ENCODE measurements around the gene RNF112. TPM values are rescaled to one million over a fixed set of nuclear protein-coding genes. Genes with fewer than 3 reads are reported as not detected.

RNF112 gene
- total RNA-seq, 1 donor from 2014 or later, result 0.67 TPM

DNA sequence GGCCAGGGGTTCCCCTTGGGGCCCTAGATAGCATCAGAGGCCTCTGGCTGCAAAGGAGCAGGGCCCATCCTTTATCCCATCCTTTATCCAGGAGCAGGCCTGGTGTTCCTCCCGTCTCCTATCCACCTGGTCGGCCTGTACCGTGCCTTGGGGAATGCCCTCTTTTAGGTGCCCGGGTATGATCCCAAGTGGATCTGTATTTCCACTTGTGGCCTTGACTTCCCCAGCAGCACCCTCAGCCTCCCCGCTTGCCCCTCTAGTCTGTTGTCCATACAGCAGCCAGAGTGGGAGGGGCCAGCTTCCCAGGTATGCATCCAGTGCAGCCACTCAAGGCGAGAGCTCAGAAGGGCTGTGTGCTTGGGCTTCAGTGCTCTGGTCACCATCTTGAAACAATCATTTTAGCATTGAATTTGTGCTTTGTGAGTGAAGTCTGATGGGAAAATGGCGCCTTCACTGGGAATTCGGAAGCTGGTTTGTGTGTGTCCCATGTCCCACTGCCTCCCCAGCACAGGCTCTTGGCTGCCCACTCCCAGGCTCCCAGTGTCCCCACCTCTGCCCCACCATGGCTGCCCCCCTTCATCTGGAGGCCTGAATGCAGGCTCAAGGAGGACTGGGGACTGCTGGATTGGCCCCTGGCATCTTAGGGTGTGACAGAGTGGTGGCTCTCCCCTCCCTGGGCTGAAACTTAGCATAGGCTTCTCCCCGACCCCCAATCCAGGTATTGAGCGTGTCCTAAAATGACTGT is 3.3 kb upstream of the RNF112 start:
- DNase-seq (ENCODE audit: low spot score), result no peak
- H3K4me1 Mint-ChIP-seq (ENCODE audit: low read depth), result peaks cover 17% of the 10 kb centered on the region
- TF ChIP-seq, protein P1, sequence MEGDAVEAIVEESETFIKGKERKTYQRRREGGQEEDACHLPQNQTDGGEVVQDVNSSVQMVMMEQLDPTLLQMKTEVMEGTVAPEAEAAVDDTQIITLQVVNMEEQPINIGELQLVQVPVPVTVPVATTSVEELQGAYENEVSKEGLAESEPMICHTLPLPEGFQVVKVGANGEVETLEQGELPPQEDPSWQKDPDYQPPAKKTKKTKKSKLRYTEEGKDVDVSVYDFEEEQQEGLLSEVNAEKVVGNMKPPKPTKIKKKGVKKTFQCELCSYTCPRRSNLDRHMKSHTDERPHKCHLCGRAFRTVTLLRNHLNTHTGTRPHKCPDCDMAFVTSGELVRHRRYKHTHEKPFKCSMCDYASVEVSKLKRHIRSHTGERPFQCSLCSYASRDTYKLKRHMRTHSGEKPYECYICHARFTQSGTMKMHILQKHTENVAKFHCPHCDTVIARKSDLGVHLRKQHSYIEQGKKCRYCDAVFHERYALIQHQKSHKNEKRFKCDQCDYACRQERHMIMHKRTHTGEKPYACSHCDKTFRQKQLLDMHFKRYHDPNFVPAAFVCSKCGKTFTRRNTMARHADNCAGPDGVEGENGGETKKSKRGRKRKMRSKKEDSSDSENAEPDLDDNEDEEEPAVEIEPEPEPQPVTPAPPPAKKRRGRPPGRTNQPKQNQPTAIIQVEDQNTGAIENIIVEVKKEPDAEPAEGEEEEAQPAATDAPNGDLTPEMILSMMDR (IDR thresholded peaks at IDR 0.05), result no peak
- no peaks in the 10 kb centered on the region for H3K36me3 Mint-ChIP-seq (ENCODE audit: low read depth)
- H3K9me3 Mint-ChIP-seq (ENCODE audit: low read depth), result no peaks in the 10 kb centered on the region
- no peak overlapping the region for H3K27ac Mint-ChIP-seq (ENCODE audit: unreplicated experiment)
- no peaks in the 10 kb centered on the region for H3K27me3 Mint-ChIP-seq (ENCODE audit: low read depth)
- no peak overlapping the region for H3K4me3 Mint-ChIP-seq (ENCODE audit: unreplicated experiment)

DNA sequence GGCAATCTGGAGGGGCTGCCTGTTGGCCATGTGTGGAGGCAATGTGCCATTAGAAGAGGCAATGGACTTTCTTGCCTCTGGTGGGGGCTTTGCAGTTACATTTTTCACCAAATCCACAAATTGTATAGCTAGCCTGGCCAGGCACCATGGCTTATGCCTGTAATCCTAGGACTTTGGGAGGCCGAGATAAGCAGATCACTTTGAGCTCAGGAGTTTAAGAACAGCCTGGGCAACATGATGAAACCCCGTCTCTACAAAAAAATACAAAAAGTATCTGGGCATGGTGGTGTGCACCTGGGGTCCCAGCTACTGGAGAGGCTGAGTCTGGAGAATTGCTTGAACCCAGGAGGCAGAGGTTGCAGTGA is 2.7 kb upstream of the RNF112 start:
- Mint-ChIP-seq H3K4me1 (ENCODE audit: low read depth) (peaks cover 17% of the 10 kb centered on the region), H3K9me3 (ENCODE audit: low read depth) (no peaks in the 10 kb centered on the region), H3K4me3 (ENCODE audit: unreplicated experiment) (no peak overlapping the region), H3K27me3 (ENCODE audit: low read depth) (no peaks in the 10 kb centered on the region), H3K36me3 (ENCODE audit: low read depth) (no peaks in the 10 kb centered on the region), H3K27ac (ENCODE audit: unreplicated experiment) (no peak overlapping the region)
- TF ChIP-seq, protein P1 (IDR thresholded peaks at IDR 0.05), result no peak
- DNase-seq (ENCODE audit: low spot score), result no peak

DNA sequence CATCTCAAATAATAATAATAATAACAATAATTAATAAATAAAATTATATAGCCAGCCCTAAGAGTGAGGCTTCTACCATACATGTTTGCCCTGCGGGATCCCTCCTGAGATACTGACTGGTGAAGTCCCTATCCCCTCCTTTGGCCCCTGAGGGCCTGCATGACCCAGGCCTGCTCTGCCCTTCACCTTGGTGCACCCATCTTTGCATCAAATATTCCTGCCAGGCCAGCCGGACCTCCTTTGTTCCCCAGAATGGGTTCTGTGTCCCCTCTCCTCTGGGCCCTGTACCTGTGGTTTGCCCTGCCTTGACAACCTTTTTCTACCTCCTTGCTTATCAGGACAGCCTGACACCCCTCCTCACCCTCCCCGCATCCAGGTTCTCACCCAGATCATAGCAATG is 2.0 kb upstream of the RNF112 start:
- Mint-ChIP-seq H3K4me1 (ENCODE audit: low read depth) (peaks cover 17% of the 10 kb centered on the region), H3K27ac (ENCODE audit: unreplicated experiment) (no peak overlapping the region), H3K4me3 (ENCODE audit: unreplicated experiment) (no peak overlapping the region), H3K27me3 (ENCODE audit: low read depth) (no peaks in the 10 kb centered on the region), H3K9me3 (ENCODE audit: low read depth) (no peaks in the 10 kb centered on the region), H3K36me3 (ENCODE audit: low read depth) (no peaks in the 10 kb centered on the region)
- TF ChIP-seq, protein P1 (IDR thresholded peaks at IDR 0.05), result no peak
- DNase-seq (ENCODE audit: low spot score), result no peak

DNA sequence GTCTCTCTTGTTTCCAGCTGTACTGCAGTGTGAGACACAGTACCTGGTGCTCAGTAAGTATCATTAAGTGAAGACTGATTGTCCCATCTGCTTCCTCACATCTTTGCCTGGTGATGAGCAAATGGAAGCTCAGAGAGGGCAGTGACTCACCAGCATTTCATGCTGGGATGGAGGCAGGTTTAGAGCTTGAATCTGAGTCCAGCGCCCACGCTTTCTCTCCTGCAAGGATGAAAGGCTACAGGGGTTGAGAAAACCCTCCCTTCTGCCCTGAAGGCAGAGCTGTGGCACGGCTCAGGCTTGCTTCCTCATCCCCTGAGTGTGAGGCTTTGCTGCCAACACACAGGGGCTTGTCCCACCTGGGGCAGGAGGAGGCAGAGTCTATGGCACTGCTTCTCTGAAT is 1.5 kb upstream of the RNF112 start:
- Mint-ChIP-seq H3K9me3 (ENCODE audit: low read depth) (no peaks in the 10 kb centered on the region), H3K4me1 (ENCODE audit: low read depth) (peaks cover 17% of the 10 kb centered on the region), H3K27ac (ENCODE audit: unreplicated experiment) (no peak overlapping the region), H3K36me3 (ENCODE audit: low read depth) (no peaks in the 10 kb centered on the region), H3K4me3 (ENCODE audit: unreplicated experiment) (no peak overlapping the region), H3K27me3 (ENCODE audit: low read depth) (no peaks in the 10 kb centered on the region)
- no peak for DNase-seq (ENCODE audit: low spot score)
- TF ChIP-seq, protein P1 (IDR thresholded peaks at IDR 0.05), result no peak

DNA sequence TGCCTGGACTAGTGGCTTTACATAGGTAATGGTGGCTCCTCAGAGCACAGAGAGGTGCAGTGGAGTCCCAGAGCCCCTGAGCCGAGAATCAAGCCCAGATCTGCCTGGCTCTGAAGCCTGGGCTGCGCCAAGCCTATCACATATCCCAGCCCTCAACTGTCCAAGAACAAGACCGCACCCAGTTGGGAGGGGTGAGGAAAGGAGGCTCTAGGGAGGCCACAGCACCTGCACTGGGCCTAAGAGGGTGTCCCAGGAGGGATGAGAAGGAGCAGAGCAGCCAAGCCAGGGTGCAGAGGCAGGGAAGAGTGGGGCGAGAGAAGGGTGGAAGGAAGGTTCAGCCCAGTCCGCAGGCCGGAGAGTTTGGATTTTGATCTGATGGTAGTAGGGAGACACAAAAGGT is 941 bp upstream of the RNF112 start:
- Mint-ChIP-seq H3K36me3 (ENCODE audit: low read depth) (no peaks in the 10 kb centered on the region), H3K9me3 (ENCODE audit: low read depth) (no peaks in the 10 kb centered on the region), H3K4me3 (ENCODE audit: unreplicated experiment) (no peak overlapping the region), H3K4me1 (ENCODE audit: low read depth) (peaks cover 17% of the 10 kb centered on the region), H3K27me3 (ENCODE audit: low read depth) (no peaks in the 10 kb centered on the region), H3K27ac (ENCODE audit: unreplicated experiment) (no peak overlapping the region)
- TF ChIP-seq, protein P1 (IDR thresholded peaks at IDR 0.05), result no peak
- no peak for DNase-seq (ENCODE audit: low spot score)
